Measurements from ENCODE around the gene CREB1. TPM values are rescaled to one million over a fixed set of nuclear protein-coding genes. Genes with fewer than 3 reads are reported as not detected.
"Not testable (repeated sequence)": the region's sequence is repeated elsewhere in the genome, so short reads cannot be mapped to it uniquely, and the experiment has no call there.

The CREB1 gene
- total RNA-seq, 1 experiment from 2014 or later, result 63.0 TPM

DNA sequence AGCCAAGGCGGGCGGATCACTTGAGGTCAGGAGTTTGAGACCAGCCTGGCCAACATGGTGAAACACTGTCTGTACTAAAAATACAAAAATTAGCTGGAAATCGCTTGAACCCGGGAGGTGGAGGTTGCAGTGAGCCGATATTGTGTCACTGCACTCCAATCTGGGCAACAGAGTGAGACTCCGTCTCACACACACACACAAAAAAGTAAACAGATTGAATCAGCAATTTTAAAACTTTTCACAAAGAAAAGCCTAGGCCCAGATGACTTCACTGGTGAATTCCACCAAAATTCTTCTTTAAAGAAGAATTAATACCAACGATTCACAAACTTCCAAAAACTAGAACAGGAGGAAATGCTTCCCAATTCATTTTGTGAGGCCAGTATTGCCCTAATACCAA is 116.8 kb downstream of the CREB1 start:
- H3K27me3 ChIP-seq (replicated peaks); H3K9me3 ChIP-seq (replicated peaks); H3K4me1 ChIP-seq (replicated peaks); H3K4me3 ChIP-seq; H3K36me3 ChIP-seq; H3K27ac ChIP-seq; DNase-seq (ENCODE audit: low read depth in 1 of 2, low spot score in 2 of 2): not testable (repeated sequence)

Other genes with a start within 250 kb of the CREB1 start
- 10.6 and 25.4 TPM in 2 replicates for gene METTL21A, start 95.4 kb downstream of the CREB1 start, total RNA-seq (2014; rRNA removed; shearing (Covaris generic))
- 7.0 and 9.8 TPM in 2 replicates for gene CCNYL1, start 181.7 kb downstream of the CREB1 start, total RNA-seq (2014; rRNA removed; shearing (Covaris generic))
- 1.9 and 2.5 TPM in 2 replicates for gene FZD5, start 239.9 kb downstream of the CREB1 start, total RNA-seq (2014; rRNA removed; shearing (Covaris generic))

Data from SJSA1 (cell line).